BJ (cell line): ENCODE measurements around the gene OSBPL7. TPM values are rescaled to one million over a fixed set of nuclear protein-coding genes. Genes with fewer than 3 reads are reported as not detected.
A peak's percentile ranks its signal among the peaks of the same experiment; 100 is the strongest.

ENCODE experiments used
- CTCF ChIA-PET: fragments of 350-600 bp; formaldehyde crosslinking; extraction: SDS; loops from one replicate; lab custom pipeline; 2021; ENCODE audit warnings: antibody characterized with exemption, inconsistent platforms; lab: Yijun Ruan, JAX
- POLR2A ChIA-PET: fragments of 300-600 bp; sonication (Branson Sonifier 250); formaldehyde crosslinking; extraction: SDS; loops from one replicate; lab custom pipeline; 2021; ENCODE audit warnings: antibody characterized with exemption; lab: Charles Lee
- DNase-seq: peaks from one replicate; pipeline ENCODE4 v3.0.0-alpha.2; 2011; ENCODE audit warnings: low read depth
- H3K27me3 ChIP-seq: 2 replicates; pipeline ENCODE4 v1.6.0; 2011; ENCODE audit warnings: low read length; ENCODE audit not compliant: control insufficient read depth, insufficient read depth
- H3K36me3 ChIP-seq: 2 replicates; pipeline ENCODE4 v1.5.1; 2011; ENCODE audit warnings: low read length; ENCODE audit not compliant: control insufficient read depth, insufficient read depth
- H3K4me3 ChIP-seq: 2 replicates; pipeline ENCODE4 v1.5.1; 2011; ENCODE audit warnings: low read depth, mild to moderate bottlenecking, control low read depth, low read length
- CTCF ChIP-seq: IDR thresholded peaks from 2 replicates; pipeline ENCODE4 v1.5.1; 2011; ENCODE audit warnings: low read depth, mild to moderate bottlenecking, control low read depth, inconsistent platforms, low read length, moderate library complexity; ENCODE audit not compliant: insufficient read depth
- polyA plus RNA-seq: library from polyadenylated mRNA; depleted of rRNA; stranded (reverse); fragments of >200 nt; gene quantifications from 2 replicates; pipeline ENCODE4 v1.2.3, GENCODE V29; 2011

The OSBPL7 gene
- polyA plus RNA-seq, 1 experiment, result 7.6 TPM

GRCh38 chr17:47851764-47852112, 30.1 kb upstream of the OSBPL7 start:
- Histone ChIP-seq H3K36me3 (no peaks in the 10 kb centered on the region), H3K27me3 (peaks cover 42% of the 10 kb centered on the region), H3K4me3 (no peak overlapping the region)
- ChIA-PET CTCF (interaction anchor here (16.0 to 20.0 kb wide), 2 partner anchors 6 to 36 kb away, joined by 190 to 875 read pairs; partner anchors contain the start of genes SCRN2, SP2 and SP6), POLR2A (interaction anchor here (0.7 kb wide), 1 partner anchor 10 kb away, joined by 4 read pairs; no protein-coding TSS in a partner anchor)
- TF ChIP-seq CTCF, result no peak
- no peak for DNase-seq

GRCh38 chr17:47850692-47851573, 29.3 kb upstream of the OSBPL7 start, which contains the start of gene SP6:
TSS of gene SP6 (minus strand) at chr17:47851163. CDS start at chr17:47848429, 2,734 bp downstream.
- 0 out of 2 replicates have a peak, but pooled peaks have one; percentile 20 for TF ChIP-seq CTCF
- ChIA-PET POLR2A (no interaction called here), CTCF (interaction anchor here (10.8 to 20.0 kb wide), 3 partner anchors 5 to 37 kb away, joined by 190 to 875 read pairs (median 190); partner anchors contain the start of genes SCRN2, SP2 and SP6)
- Histone ChIP-seq H3K4me3 (peak within 1 kb of the TSS; percentile 12), H3K27me3 (peaks cover 42% of the 10 kb centered on the region), H3K36me3 (no peaks in the 10 kb centered on the region)
- DNase-seq, result no peak

- POLR2A ChIA-PET, result no interaction called here
Measured at GRCh38 chr17:47850373-47850691, 28.7 kb upstream of the OSBPL7 start.

GRCh38 chr17:47848198-47848513, 26.6 kb upstream of the OSBPL7 start:
- ChIA-PET POLR2A (no interaction called here), CTCF (interaction anchor here (0.7 to 20.0 kb wide), 6 partner anchors 10 to 103 kb away, joined by 3 to 875 read pairs (median 6); partner anchors contain the start of genes SP2 and SP6)
- peaks cover 28% of the 10 kb centered on the region for H3K27me3 ChIP-seq

More at GRCh38 chr17:47850373-47850691, 28.7 kb upstream of the OSBPL7 start:
- DNase-seq, result no peak
- TF ChIP-seq CTCF, result no peak
- peaks cover 44% of the 10 kb centered on the region for H3K27me3 ChIP-seq
- CTCF ChIA-PET, result interaction anchor here (10.8 to 20.0 kb wide), 3 partner anchors 4 to 37 kb away, joined by 190 to 875 read pairs (median 190); partner anchors contain the start of genes SCRN2, SP2 and SP6
- no peak overlapping the region; the same call in 1 of the 2 replicates for H3K4me3 ChIP-seq
- no peaks in the 10 kb centered on the region for H3K36me3 ChIP-seq

More at GRCh38 chr17:47848198-47848513, 26.6 kb upstream of the OSBPL7 start:
- Histone ChIP-seq H3K4me3 (no peak overlapping the region), H3K36me3 (no peaks in the 10 kb centered on the region)
- DNase-seq, result no peak
- no peak for TF ChIP-seq CTCF
